Sigmoid colon (tissue), 7 donors: Measurements from ENCODE around the gene BTBD9. TPM values are rescaled to one million over a fixed set of nuclear protein-coding genes. Genes with fewer than 3 reads are reported as not detected.

Source experiments
- DNase-seq: peaks from one replicate; pipeline ENCODE4 v3.0.0-alpha.2; 2019
- H3K27ac ChIP-seq, 4 donors: fragments of 200-600 bp; sonication (generic); one replicate each; pipeline ENCODE4 v1.5.1; 2016 to 2019; ENCODE audit warnings: mild to moderate bottlenecking in 1 of 4
- H3K27me3 ChIP-seq, 3 donors: fragments of 200-600 bp; sonication (generic); one replicate each; pipeline ENCODE4 v1.5.1; 2019; ENCODE audit warnings: mild to moderate bottlenecking in 1 of 3
- H3K36me3 ChIP-seq, 4 donors: fragments of 200-600 bp; sonication (generic); one replicate each; pipeline ENCODE4 v1.5.1; 2016 to 2019
- H3K4me1 ChIP-seq, 4 donors: fragments of 200-600 bp; sonication (generic); one replicate each; pipeline ENCODE4 v1.5.1; 2017 to 2019
- H3K4me3 ChIP-seq, 4 donors: fragments of 200-600 bp; sonication (generic); one replicate each; pipeline ENCODE4 v1.5.1; 2017 to 2019; ENCODE audit warnings: mild to moderate bottlenecking in 2 of 4, moderate library complexity in 1 of 4
- H3K9me3 ChIP-seq, 4 donors: fragments of 200-600 bp in 3 of 4; sonication (generic) in 3 of 4; one replicate each; pipeline versions ENCODE4 v1.5.1 to v1.6.1; 2013 to 2019
- EP300 ChIP-seq, 4 donors: sonication (generic); formaldehyde crosslinking; IDR thresholded peaks; one replicate each; pipeline ENCODE4 v1.6.1; 2017; ENCODE audit warnings: antibody characterized with exemption in 4 of 4
- POLR2A ChIP-seq, 2 donors: fragments of 450-650 bp; IDR thresholded peaks; one replicate each; pipeline ENCODE4 v1.6.1; 2016; ENCODE audit warnings: antibody characterized with exemption in 2 of 2, mild to moderate bottlenecking in 2 of 2, moderate library complexity in 2 of 2
- POLR2AphosphoS5 ChIP-seq, 4 donors: sonication (generic); formaldehyde crosslinking; IDR thresholded peaks; one replicate each; pipeline ENCODE4 v1.6.1; 2017; ENCODE audit warnings: antibody characterized with exemption in 4 of 4
- WGBS, 2 donors: extraction: QIAGEN DNeasy Blood & Tissue Kit; methylation state at CpG; one replicate each; pipeline ENCODE4 v1.1.7; 2013; 5-methylcytosine and 5-hydroxymethylcytosine counted together
- intact Hi-C: fragments of 100-400 bp; cut with DNase I; formaldehyde crosslinking; loops from one replicate; pipeline ENCODE4 v1.15.1; 2023
- polyA plus RNA-seq, 3 donors: library from polyadenylated mRNA; stranded (reverse); fragments of 200-250 nt; gene quantifications; one replicate each; pipeline ENCODE4 v1.2.3, GENCODE V29; 2013
- total RNA-seq, 4 donors: library from RNA; depleted of rRNA; stranded (reverse); fragments of >200 nt; gene quantifications; one replicate each; pipeline ENCODE4 v1.1.0, GENCODE V29; 2016
- TF ChIP-seq, protein P1 (sequence below), 4 experiments: fragments of 450-650 bp in 3 of 4; fragments of 200-600 bp in 1 of 4; IDR thresholded peaks; one replicate each; pipeline ENCODE4 v1.5.1; 2016 to 2019; ENCODE audit warnings: antibody characterized with exemption in 4 of 4, mild to moderate bottlenecking in 3 of 4, moderate library complexity in 2 of 4
- donor health status: healthy with polysubstance abuse.
- donor health status: Bipolar disorder and iron deficiency.
- donor health status: healthy.

BTBD9 gene
- total and polyA plus RNA-seq, 7 donors: 3.6 to 20.8 (median 10.5) TPM

DNA sequence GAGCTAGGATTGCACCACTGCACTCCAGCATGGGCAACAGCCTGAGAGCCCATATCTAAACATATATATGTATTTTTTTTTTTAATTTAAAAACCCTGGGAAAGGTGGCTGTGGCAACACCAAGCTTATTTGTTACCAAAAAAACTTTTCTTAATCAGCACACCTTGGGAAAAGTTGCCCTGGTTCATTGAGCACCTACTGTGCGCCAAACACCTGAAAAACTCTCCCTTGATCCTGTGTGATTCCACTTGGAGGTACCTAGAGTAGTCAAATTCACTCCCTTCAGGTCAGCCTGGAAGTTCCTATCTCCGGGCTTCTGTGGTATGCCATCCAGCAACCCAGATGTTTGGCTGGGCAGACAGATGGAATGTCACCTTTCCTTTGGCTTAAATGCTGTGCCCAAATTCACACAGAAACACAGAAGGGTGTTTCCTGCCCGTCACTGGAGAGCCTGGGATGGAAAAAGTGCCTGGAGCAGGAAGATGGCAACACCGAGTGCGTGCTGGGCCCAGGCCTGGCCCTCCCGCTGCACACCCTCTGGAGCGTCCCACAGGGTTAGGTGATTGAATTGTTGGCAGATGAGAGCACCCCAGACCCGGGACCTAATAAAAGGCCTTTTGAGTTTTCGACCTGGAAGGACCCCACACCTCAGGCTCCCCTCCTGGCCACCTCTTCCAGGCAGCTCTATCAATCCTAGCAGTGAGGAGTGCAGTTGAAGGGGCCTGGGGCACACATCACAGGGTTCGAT lies 482.7 kb downstream of the BTBD9 start:
- Histone ChIP-seq H3K27ac (no peak overlapping the region), H3K4me3 (no peak overlapping the region), H3K9me3 (no peaks in the 10 kb centered on the region), H3K27me3 (no peaks in the 10 kb centered on the region), H3K4me1 (no peaks in the 10 kb centered on the region), H3K36me3 (peaks cover 0 to 11% (median 0%) of the 10 kb centered on the region in 4 donors)
- no peak for TF ChIP-seq POLR2AphosphoS5 (IDR thresholded peaks at IDR 0.05)
- TF ChIP-seq, protein P1, sequence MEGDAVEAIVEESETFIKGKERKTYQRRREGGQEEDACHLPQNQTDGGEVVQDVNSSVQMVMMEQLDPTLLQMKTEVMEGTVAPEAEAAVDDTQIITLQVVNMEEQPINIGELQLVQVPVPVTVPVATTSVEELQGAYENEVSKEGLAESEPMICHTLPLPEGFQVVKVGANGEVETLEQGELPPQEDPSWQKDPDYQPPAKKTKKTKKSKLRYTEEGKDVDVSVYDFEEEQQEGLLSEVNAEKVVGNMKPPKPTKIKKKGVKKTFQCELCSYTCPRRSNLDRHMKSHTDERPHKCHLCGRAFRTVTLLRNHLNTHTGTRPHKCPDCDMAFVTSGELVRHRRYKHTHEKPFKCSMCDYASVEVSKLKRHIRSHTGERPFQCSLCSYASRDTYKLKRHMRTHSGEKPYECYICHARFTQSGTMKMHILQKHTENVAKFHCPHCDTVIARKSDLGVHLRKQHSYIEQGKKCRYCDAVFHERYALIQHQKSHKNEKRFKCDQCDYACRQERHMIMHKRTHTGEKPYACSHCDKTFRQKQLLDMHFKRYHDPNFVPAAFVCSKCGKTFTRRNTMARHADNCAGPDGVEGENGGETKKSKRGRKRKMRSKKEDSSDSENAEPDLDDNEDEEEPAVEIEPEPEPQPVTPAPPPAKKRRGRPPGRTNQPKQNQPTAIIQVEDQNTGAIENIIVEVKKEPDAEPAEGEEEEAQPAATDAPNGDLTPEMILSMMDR (IDR thresholded peaks at IDR 0.05): no peak
- TF ChIP-seq POLR2A (IDR thresholded peaks at IDR 0.05): no peak
- TF ChIP-seq EP300 (IDR thresholded peaks at IDR 0.05): no peak
- DNase-seq: no peak
- intact Hi-C loops: no loop called here
- WGBS, 2 donors: 96 to 97% methylated on average over 10 of the region's 10 CpGs

DNA sequence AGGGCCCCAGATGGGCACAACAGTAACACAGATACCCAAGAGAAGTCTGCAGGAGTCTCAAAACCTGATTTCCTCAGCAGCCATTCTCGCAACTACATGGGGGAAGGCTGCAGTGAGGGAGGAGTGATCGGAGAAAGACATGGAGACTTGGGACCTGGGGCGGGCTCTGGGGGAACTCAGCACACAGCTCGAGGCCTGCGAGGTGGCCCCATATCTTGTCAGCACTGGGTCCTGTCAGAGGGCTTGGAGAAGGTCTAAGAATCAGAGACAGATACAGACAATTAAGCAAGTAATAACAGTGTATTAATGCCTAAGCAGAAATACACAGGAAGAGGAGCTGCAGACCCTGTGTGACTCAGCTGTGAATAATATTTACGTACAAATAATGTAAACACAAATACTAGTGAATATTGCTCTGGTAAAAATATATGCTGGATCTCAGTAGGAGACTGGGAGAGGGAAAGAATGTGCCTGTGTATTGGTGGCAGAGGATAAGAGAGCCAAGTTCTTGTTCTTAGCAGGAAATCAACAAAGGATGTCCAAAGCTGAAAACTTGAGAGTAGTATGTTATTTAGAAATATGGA lies 484.0 kb downstream of the BTBD9 start:
- Histone ChIP-seq H3K4me1 (no peaks in the 10 kb centered on the region), H3K9me3 (no peaks in the 10 kb centered on the region), H3K27me3 (no peaks in the 10 kb centered on the region), H3K36me3 (peaks cover 0 to 11% (median 0%) of the 10 kb centered on the region in 4 donors), H3K4me3 (no peak overlapping the region), H3K27ac (no peak overlapping the region)
- no peak for DNase-seq
- 85 to 92% methylated on average over 6 of the region's 6 CpGs for WGBS, 2 donors
- TF ChIP-seq EP300 (IDR thresholded peaks at IDR 0.05) (no peak), POLR2A (IDR thresholded peaks at IDR 0.05) (no peak), POLR2AphosphoS5 (IDR thresholded peaks at IDR 0.05) (no peak)
- TF ChIP-seq, protein P1 (IDR thresholded peaks at IDR 0.05): no peak
- intact Hi-C loops: no loop called here

DNA sequence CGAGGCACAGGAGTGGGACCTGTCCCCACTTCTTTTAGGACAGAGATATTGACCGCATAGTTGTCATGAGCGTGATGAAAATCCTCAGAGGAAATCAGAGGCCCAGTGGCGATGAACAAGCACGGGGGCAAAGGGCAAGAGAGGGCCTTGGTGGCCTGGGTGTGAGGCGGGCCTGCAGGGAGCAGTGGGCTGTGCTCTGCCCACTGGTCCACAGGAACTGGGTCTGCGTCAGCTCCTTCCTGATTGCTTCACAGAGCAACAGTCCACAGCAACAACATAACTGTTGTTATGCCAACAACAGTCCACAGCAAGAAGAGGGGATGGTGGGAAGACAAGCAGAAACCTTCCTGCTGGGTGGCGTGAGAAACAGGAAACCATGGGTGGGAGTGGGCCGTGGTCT lies 484.6 kb downstream of the BTBD9 start:
- intact Hi-C loops: no loop called here
- Histone ChIP-seq H3K4me1 (no peaks in the 10 kb centered on the region), H3K27ac (no peak overlapping the region), H3K36me3 (peaks cover 0 to 11% (median 0%) of the 10 kb centered on the region in 4 donors), H3K27me3 (no peaks in the 10 kb centered on the region), H3K4me3 (no peak overlapping the region), H3K9me3 (no peaks in the 10 kb centered on the region)
- WGBS, 2 donors: 76 to 88% methylated on average over 9 of the region's 9 CpGs
- DNase-seq: no peak
- TF ChIP-seq, protein P1 (IDR thresholded peaks at IDR 0.05): no peak
- no peak for TF ChIP-seq POLR2A (IDR thresholded peaks at IDR 0.05)

DNA sequence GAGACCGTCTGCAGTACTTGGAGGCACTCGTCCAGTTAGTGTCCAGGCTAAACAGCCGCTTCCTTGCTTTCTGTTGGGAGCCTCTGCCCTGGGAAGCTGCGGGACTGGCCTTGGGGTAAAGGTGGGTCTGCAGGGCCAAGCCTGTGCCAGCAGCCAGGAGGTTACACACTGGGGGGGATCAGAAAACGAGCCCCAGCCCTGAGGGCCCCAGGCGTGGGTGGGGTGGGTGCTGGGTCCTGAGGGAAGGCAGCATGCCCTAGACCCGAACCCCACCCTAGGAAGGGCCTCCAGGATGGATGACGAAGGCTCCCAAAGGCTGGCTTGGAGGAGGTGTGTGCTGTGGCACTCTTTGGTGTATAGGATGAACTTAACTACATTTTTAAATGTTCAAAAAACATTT lies 485.0 kb downstream of the BTBD9 start:
- H3K36me3 ChIP-seq: peaks cover 0 to 11% (median 0%) of the 10 kb centered on the region in 4 donors

More for the DNA sequence above, 485.0 kb downstream of the BTBD9 start:
- Histone ChIP-seq H3K4me3 (no peak overlapping the region), H3K4me1 (peaks cover 0 to under 1% (median 0%) of the 10 kb centered on the region in 4 donors), H3K27ac (no peak overlapping the region), H3K9me3 (no peaks in the 10 kb centered on the region), H3K27me3 (no peaks in the 10 kb centered on the region)
- no peak for DNase-seq
- intact Hi-C loops: no loop called here
- WGBS, 2 donors: 88 to 90% methylated on average over 8 of the region's 8 CpGs
- no peak for TF ChIP-seq POLR2A (IDR thresholded peaks at IDR 0.05)
- TF ChIP-seq, protein P1 (IDR thresholded peaks at IDR 0.05): no peak
- no peak for TF ChIP-seq EP300 (IDR thresholded peaks at IDR 0.05)
- no peak for TF ChIP-seq POLR2AphosphoS5 (IDR thresholded peaks at IDR 0.05)
